Sigmoid colon (tissue), 4 donors: ENCODE results near the gene BIRC5.

Source experiments
- CTCF ChIP-seq, 4 experiments: fragments of 450-650 bp in 3 of 4; fragments of 200-600 bp in 1 of 4; IDR thresholded peaks; one replicate each; pipeline ENCODE4 v1.5.1; 2016 to 2019; ENCODE audit warnings: antibody characterized with exemption in 4 of 4, mild to moderate bottlenecking in 3 of 4, moderate library complexity in 2 of 4
- EP300 ChIP-seq, 4 donors: sonication (generic); formaldehyde crosslinking; IDR thresholded peaks; one replicate each; pipeline ENCODE4 v1.6.1; 2017; ENCODE audit warnings: antibody characterized with exemption in 4 of 4
- POLR2A ChIP-seq, 2 donors: fragments of 450-650 bp; IDR thresholded peaks; one replicate each; pipeline ENCODE4 v1.6.1; 2016; ENCODE audit warnings: antibody characterized with exemption in 2 of 2, mild to moderate bottlenecking in 2 of 2, moderate library complexity in 2 of 2

- TF ChIP-seq EP300 (IDR thresholded peaks at IDR 0.05) (no peak), CTCF (IDR thresholded peaks at IDR 0.05) (no peak), POLR2A (IDR thresholded peaks at IDR 0.05) (no peak)
These were observed 40.8 kb upstream of the BIRC5 start for GRCh38 chr17:78173097-78173715.
